Trophoblast cell (in vitro differentiated cells and primary cell): ENCODE data around the gene MRPS2.
A peak's percentile ranks its signal among the peaks of the same experiment; 100 is the strongest.

Source experiments
- DNase-seq, 2 donors: peaks; one replicate each; pipeline ENCODE4 v3.0.0-alpha.2; 2016
- H2AFZ ChIP-seq: 2 replicates; pipeline ENCODE4 v1.6.1; 2013; ENCODE audit warnings: low read length, moderate library complexity, mild to moderate bottlenecking; ENCODE audit not compliant: insufficient read depth, poor library complexity
- H2AK5ac ChIP-seq: 2 replicates; pipeline ENCODE4 v1.6.1; 2013; ENCODE audit warnings: mild to moderate bottlenecking, low read length
- H2BK120ac ChIP-seq: 2 replicates; pipeline ENCODE4 v1.6.1; 2013; ENCODE audit warnings: low read length, mild to moderate bottlenecking, moderate library complexity; ENCODE audit not compliant: insufficient read depth, poor library complexity
- H2BK12ac ChIP-seq: 2 replicates; pipeline ENCODE4 v1.6.1; 2013; ENCODE audit warnings: mild to moderate bottlenecking, low read length, moderate library complexity
- H2BK5ac ChIP-seq: 2 replicates; pipeline ENCODE4 v1.6.1; 2013; ENCODE audit warnings: low read length, low read depth, moderate library complexity, mild to moderate bottlenecking; ENCODE audit not compliant: poor library complexity
- H3K14ac ChIP-seq: 2 replicates; pipeline ENCODE4 v1.6.1; 2013; ENCODE audit warnings: mild to moderate bottlenecking, low read length
- H3K18ac ChIP-seq: 2 replicates; pipeline ENCODE4 v1.6.1; 2013; ENCODE audit warnings: mild to moderate bottlenecking, low read length
- H3K23ac ChIP-seq: 2 replicates; pipeline ENCODE4 v1.6.1; 2013; ENCODE audit warnings: low read length
- H3K27ac ChIP-seq: 2 replicates; pipeline ENCODE4 v1.5.1; 2013; ENCODE audit warnings: low read depth, mild to moderate bottlenecking, inconsistent platforms, low read length, moderate library complexity
- H3K27me3 ChIP-seq: 2 replicates; pipeline ENCODE4 v1.6.1; 2013; ENCODE audit warnings: inconsistent platforms, mild to moderate bottlenecking, low read length, moderate library complexity; ENCODE audit not compliant: insufficient read depth
- H3K36me3 ChIP-seq, 2 experiments: 1 replicate in 1 of 2; 2 replicates in 1 of 2; pipeline ENCODE4 v1.6.1; 2013; ENCODE audit warnings: low read length in 2 of 2, mild to moderate bottlenecking in 2 of 2, moderate library complexity in 1 of 2; ENCODE audit not compliant: insufficient read depth in 2 of 2, control insufficient read depth in 1 of 2
- H3K4ac ChIP-seq: 2 replicates; pipeline ENCODE4 v1.6.1; 2013; ENCODE audit warnings: low read depth, mild to moderate bottlenecking, low read length, moderate library complexity
- H3K4me1 ChIP-seq, 2 experiments: 1 replicate in 1 of 2; 2 replicates in 1 of 2; pipeline ENCODE4 v1.6.1; 2013; ENCODE audit warnings: low read length in 2 of 2, mild to moderate bottlenecking in 2 of 2, moderate library complexity in 1 of 2; ENCODE audit not compliant: insufficient read depth in 2 of 2, control insufficient read depth in 1 of 2
- H3K4me2 ChIP-seq: 2 replicates; pipeline ENCODE4 v1.6.1; 2013; ENCODE audit warnings: inconsistent platforms, mild to moderate bottlenecking, low read length, moderate library complexity
- H3K4me3 ChIP-seq: 2 replicates; pipeline ENCODE4 v1.5.1; 2013; ENCODE audit warnings: mild to moderate bottlenecking, low read depth, low read length, inconsistent platforms
- H3K79me1 ChIP-seq: one replicate; pipeline ENCODE4 v1.6.1; 2013; ENCODE audit warnings: low read length
- H3K79me2 ChIP-seq: 2 replicates; pipeline ENCODE4 v1.6.1; 2013; ENCODE audit warnings: low read length, mild to moderate bottlenecking; ENCODE audit not compliant: control insufficient read depth, insufficient read depth, poor library complexity
- H3K9ac ChIP-seq: 2 replicates; pipeline ENCODE4 v1.6.1; 2013; ENCODE audit warnings: mild to moderate bottlenecking, low read length
- H3K9me3 ChIP-seq: 2 replicates; pipeline ENCODE4 v1.6.1; 2013; ENCODE audit warnings: low read depth, mild to moderate bottlenecking, control low read depth, inconsistent platforms, low read length; ENCODE audit not compliant: insufficient read depth
- H4K12ac ChIP-seq: 2 replicates; pipeline ENCODE4 v1.6.1; 2013; ENCODE audit warnings: low read depth, mild to moderate bottlenecking, low read length, moderate library complexity
- H4K8ac ChIP-seq: 2 replicates; pipeline ENCODE4 v1.6.1; 2013; ENCODE audit warnings: low read depth, mild to moderate bottlenecking, low read length, moderate library complexity
- H4K91ac ChIP-seq: one replicate; pipeline ENCODE4 v1.6.1; 2013; ENCODE audit warnings: low read depth, mild to moderate bottlenecking, low read length, moderate library complexity
- WGBS: extraction: QIAGEN DNeasy Blood & Tissue Kit; methylation state at CpG from one replicate; pipeline ENCODE4 v1.1.7; 2013; ENCODE audit warnings: missing lambda C conversion rate; ENCODE audit not compliant: insufficient read length, insufficient coverage; ENCODE audit errors: extremely low coverage; 5-methylcytosine and 5-hydroxymethylcytosine counted together

Gene MRPS2

GRCh38 chr9:135500071-135500524 lies 384 bp upstream of the MRPS2 start:
- Histone ChIP-seq H2BK120ac (peak overlapping the region; percentile 39), H2AK5ac (peak overlapping the region; percentile 17), H4K12ac (no peak overlapping the region), H3K27me3 (no peaks in the 10 kb centered on the region), H3K18ac (peak overlapping the region; percentile 58), H3K9me3 (no peaks in the 10 kb centered on the region), H4K91ac (peak overlapping the region; percentile 42), H3K4me2 (peak overlapping the region; percentile 99), H2BK12ac (peak overlapping the region; percentile 15), H3K27ac (peak overlapping the region; percentile 27), H2AFZ (peak overlapping the region; percentile 90), H3K79me2 (peaks cover 12% of the 10 kb centered on the region), H3K9ac (no peak overlapping the region), H4K8ac (peak overlapping the region; percentile 77), H3K79me1 (peaks cover 10% of the 10 kb centered on the region), H3K4me1 (peaks cover 4 to 11% of the 10 kb centered on the region in 2 experiments), H3K4ac (peak overlapping the region; percentile 15), H3K36me3 (peaks cover 32 to 33% of the 10 kb centered on the region in 2 experiments), H3K4me3 (peak overlapping the region; percentile 95), H2BK5ac (peak overlapping the region; percentile 23), H3K23ac (no peak overlapping the region), H3K14ac (peak overlapping the region; percentile 42)
- no peak for DNase-seq
- WGBS: no CpG with 5 or more reads among the region's 29 CpGs

GRCh38 chr9:135501261-135502167 lies 1.0 kb downstream of the MRPS2 start:
- Histone ChIP-seq H3K79me2 (peaks cover 12% of the 10 kb centered on the region), H3K27ac (no peak overlapping the region), H3K4me1 (peaks cover 11 to 15% of the 10 kb centered on the region in 2 experiments), H2AFZ (no peak overlapping the region), H2BK120ac (no peak overlapping the region), H4K8ac (peak overlapping the region; percentile 85), H4K91ac (peak overlapping the region; percentile 77), H3K9me3 (no peaks in the 10 kb centered on the region), H3K4me2 (peak overlapping the region; percentile 99), H3K14ac (no peak overlapping the region), H3K4me3 (peak overlapping the region; percentile 95), H4K12ac (peak overlapping the region; percentile 61), H2BK12ac (no peak overlapping the region), H2AK5ac (no peak overlapping the region), H3K18ac (peak overlapping the region; percentile 48), H3K27me3 (no peaks in the 10 kb centered on the region), H3K9ac (peak overlapping the region; percentile 90), H3K23ac (no peak overlapping the region), H3K36me3 (peaks cover 37% of the 10 kb centered on the region in 2 experiments), H3K4ac (peak overlapping the region; percentile 86), H2BK5ac (no peak overlapping the region), H3K79me1 (peaks cover 10% of the 10 kb centered on the region)
- WGBS: no CpG with 5 or more reads among the region's 38 CpGs
- DNase-seq: no peak

- DNase-seq: no peak
- no peak overlapping the region for H3K23ac ChIP-seq
- no peak overlapping the region for H4K91ac ChIP-seq
- no peak overlapping the region for H3K27ac ChIP-seq
- peak overlapping the region; percentile 9 for H3K4ac ChIP-seq
- peaks cover 12% of the 10 kb centered on the region for H3K79me2 ChIP-seq
- no peak overlapping the region for H4K12ac ChIP-seq
- peaks cover 16 to 19% of the 10 kb centered on the region in 2 experiments for H3K4me1 ChIP-seq
- H2AK5ac ChIP-seq: no peak overlapping the region
- no peak overlapping the region for H2AFZ ChIP-seq
- no peak overlapping the region for H2BK5ac ChIP-seq
- no peak overlapping the region for H2BK120ac ChIP-seq
- no peak overlapping the region for H2BK12ac ChIP-seq
- H3K4me2 ChIP-seq: no peak overlapping the region
- no CpG with 5 or more reads among the region's 15 CpGs for WGBS
- no peak overlapping the region for H3K4me3 ChIP-seq
- no peak overlapping the region for H3K14ac ChIP-seq
- peaks cover 10% of the 10 kb centered on the region for H3K79me1 ChIP-seq
- no peaks in the 10 kb centered on the region for H3K27me3 ChIP-seq
- H3K9ac ChIP-seq: peak overlapping the region; percentile 43
- H3K9me3 ChIP-seq: no peaks in the 10 kb centered on the region
- H3K18ac ChIP-seq: no peak overlapping the region
- peaks cover 37% of the 10 kb centered on the region in 2 experiments for H3K36me3 ChIP-seq
- H4K8ac ChIP-seq: no peak overlapping the region
These were observed 1.8 kb downstream of the MRPS2 start for GRCh38 chr9:135502168-135502872.

- H4K91ac ChIP-seq: no peak overlapping the region
- peak overlapping the region; percentile 43 for H3K9ac ChIP-seq
- peaks cover 12% of the 10 kb centered on the region for H3K79me2 ChIP-seq
- H3K4me2 ChIP-seq: no peak overlapping the region
- no peak overlapping the region for H3K18ac ChIP-seq
- H3K23ac ChIP-seq: no peak overlapping the region
- H2BK12ac ChIP-seq: no peak overlapping the region
- H3K27ac ChIP-seq: no peak overlapping the region
- H3K4ac ChIP-seq: no peak overlapping the region
- peaks cover 37% of the 10 kb centered on the region in 2 experiments for H3K36me3 ChIP-seq
- no peak overlapping the region for H2AFZ ChIP-seq
- H4K12ac ChIP-seq: no peak overlapping the region
- no peak overlapping the region for H4K8ac ChIP-seq
- no peak overlapping the region for H3K4me3 ChIP-seq
- H3K79me1 ChIP-seq: peaks cover 10% of the 10 kb centered on the region
- H2BK120ac ChIP-seq: no peak overlapping the region
- DNase-seq: no peak
- no CpG with 5 or more reads among the region's 16 CpGs for WGBS
- H2BK5ac ChIP-seq: no peak overlapping the region
- H3K4me1 ChIP-seq: peaks cover 16 to 19% of the 10 kb centered on the region in 2 experiments
- H2AK5ac ChIP-seq: no peak overlapping the region
- no peaks in the 10 kb centered on the region for H3K9me3 ChIP-seq
- no peaks in the 10 kb centered on the region for H3K27me3 ChIP-seq
- H3K14ac ChIP-seq: no peak overlapping the region
These were observed 2.4 kb downstream of the MRPS2 start for GRCh38 chr9:135502873-135503321.
